ENCODE results near the gene ST8SIA4. TPM values are rescaled to one million over a fixed set of nuclear protein-coding genes. Genes with fewer than 3 reads are reported as not detected.

The ST8SIA4 gene
- total and polyA plus RNA-seq, 11 donors: 0.87 to 17.7 (median 4.3) TPM

- Histone ChIP-seq H3K4me1 (no peaks in the 10 kb centered on the region), H3K4me3 (no peak overlapping the region), H3K27ac (no peak overlapping the region), H3K9me3 (no peaks in the 10 kb centered on the region), H3K27me3 (no peaks in the 10 kb centered on the region), H3K36me3 (no peaks in the 10 kb centered on the region)
- DNase-seq (no peak), ATAC-seq (no peak)
- WGBS, 4 donors: 42 to 53% (median 45%) methylated on average over 8 of the region's 8 CpGs
- intact Hi-C loops (cut with DNase I): no loop called here
- TF ChIP-seq POLR2A (IDR thresholded peaks at IDR 0.05): no peak
- no peak for TF ChIP-seq CTCF (IDR thresholded peaks at IDR 0.05)
Observed at GRCh38 chr5:100757618-100758017, 145.5 kb downstream of the ST8SIA4 start.

MicroRNA genes within 50 kb of the gene (microRNA counts, 767-probe panel; counts per million panel counts)
- microRNA hsa-miR-548p: 0 to 1,047 counts per million in 2 donors

Small RNA genes within 50 kb of the gene (microRNA-seq; reads per million reads assigned to microRNA genes)
- gene MIR548P: 0 reads per million in 4 donors

Measured in heart left ventricle (tissue), 16 donors.